Measurements from ENCODE around the gene NCR2.
"Not testable (repeated sequence)": the region's sequence is repeated elsewhere in the genome, so short reads cannot be mapped to it uniquely, and the experiment has no call there.

NCR2 gene, protein sequence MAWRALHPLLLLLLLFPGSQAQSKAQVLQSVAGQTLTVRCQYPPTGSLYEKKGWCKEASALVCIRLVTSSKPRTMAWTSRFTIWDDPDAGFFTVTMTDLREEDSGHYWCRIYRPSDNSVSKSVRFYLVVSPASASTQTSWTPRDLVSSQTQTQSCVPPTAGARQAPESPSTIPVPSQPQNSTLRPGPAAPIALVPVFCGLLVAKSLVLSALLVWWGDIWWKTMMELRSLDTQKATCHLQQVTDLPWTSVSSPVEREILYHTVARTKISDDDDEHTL

GRCh38 chr6:41335296-41335695, at the start of gene NCR2:
Gene NCR2 (plus strand): TSS chr6:41335608. CDS start chr6:41335877, 269 bp downstream.
- DNase-seq = no peak

GRCh38 chr6:41286544-41287346, 48.7 kb upstream of the NCR2 start, which contains the start of gene TREM1:
Gene TREM1 (minus strand): TSS chr6:41286682. CDS start chr6:41286655, 27 bp downstream.
- peak; percentile 91 for DNase-seq

- no peak for DNase-seq
Observed at GRCh38 chr6:41288030-41288753, 47.2 kb upstream of the NCR2 start.

DNA sequence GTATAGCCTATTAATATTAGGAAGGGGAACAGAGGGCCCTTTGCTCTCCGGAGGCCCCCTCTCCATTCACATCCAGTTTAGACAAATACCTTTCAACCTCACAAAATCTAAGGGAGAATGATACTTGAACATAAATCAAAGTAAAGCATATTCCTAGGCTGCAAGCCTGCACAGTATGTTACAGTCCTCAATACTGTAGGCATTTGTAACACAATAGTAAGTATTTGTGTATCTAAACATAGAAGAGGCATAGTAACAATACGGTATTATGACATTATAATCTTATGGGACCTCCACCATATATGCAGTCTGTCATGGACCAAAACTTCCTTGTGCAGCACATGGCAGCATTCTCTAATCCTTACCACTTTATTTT, 46.7 kb upstream of the NCR2 start:
- no peak for DNase-seq

GRCh38 chr6:41289815-41290214, 45.6 kb upstream of the NCR2 start:
- no peak for DNase-seq

DNA sequence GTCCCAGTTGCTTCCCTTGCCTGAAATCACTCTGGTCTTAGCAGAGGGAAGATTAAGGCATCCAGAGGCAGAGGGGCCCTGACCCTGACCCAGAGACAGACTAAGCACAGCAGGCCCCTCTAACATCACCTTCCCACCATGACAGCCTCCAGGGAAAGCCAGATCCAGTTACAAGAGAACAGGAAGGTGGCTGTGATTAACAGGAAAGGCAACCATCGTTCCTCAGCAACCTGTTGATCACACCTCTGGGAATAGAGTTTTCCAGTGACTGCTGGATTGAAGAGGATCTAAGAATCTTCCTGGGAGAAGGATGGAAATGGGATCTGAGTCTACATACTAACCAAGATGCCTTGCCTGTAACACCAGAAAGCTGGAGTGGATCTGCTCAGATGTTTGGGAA, 43.7 kb upstream of the NCR2 start:
- DNase-seq = no peak

DNA sequence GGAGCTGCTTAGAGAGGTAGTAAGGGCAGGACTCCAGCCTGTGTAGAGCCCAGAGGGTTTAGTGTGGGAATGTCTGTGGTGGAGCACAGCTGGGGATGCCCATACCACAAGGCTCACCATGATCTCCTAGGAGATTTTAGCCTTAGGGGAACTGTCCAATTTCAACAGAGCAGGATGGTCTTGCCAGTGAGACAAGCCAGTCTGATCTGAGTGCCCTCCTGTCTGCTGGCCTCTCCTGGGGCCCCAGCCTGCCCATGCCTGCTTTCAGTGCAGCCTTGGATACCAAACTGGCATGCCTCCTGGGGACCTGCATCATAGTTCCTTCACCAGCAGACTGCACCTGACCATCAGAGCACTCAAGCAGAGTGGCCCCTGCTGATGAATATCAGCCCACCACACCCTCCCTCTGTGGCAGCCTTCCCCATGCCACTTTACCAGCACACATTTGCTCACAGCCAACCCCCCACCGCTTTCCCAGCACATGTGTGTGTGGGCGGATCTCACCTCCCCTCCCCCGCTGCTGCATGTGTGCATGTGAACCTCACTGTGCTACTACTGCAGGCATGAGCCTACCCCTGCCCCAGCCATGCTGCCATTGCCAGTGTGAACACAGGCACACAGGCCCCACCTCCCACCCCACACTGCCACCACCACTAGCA, 41.1 kb upstream of the NCR2 start:
- DNase-seq = no peak

DNA sequence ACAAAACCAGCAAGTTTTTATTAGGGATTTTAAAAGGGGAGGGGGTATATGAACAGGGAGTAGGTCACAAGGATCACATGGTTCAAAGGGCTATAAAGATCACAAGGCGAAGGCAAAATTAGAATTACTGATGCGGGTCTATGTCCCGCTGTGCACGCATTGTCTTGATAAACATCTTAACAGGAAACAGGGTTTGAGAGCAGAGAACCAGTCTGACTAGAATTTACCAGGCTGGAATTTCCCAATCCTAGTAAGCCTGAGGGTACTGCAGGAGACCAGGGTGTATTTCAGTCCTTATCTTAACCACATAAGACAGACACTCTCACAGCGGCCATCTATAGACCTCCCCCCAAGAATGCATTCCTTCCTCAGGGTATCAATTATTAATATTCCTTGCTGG, 38.2 kb upstream of the NCR2 start:
- DNase-seq = not testable (repeated sequence)

DNA sequence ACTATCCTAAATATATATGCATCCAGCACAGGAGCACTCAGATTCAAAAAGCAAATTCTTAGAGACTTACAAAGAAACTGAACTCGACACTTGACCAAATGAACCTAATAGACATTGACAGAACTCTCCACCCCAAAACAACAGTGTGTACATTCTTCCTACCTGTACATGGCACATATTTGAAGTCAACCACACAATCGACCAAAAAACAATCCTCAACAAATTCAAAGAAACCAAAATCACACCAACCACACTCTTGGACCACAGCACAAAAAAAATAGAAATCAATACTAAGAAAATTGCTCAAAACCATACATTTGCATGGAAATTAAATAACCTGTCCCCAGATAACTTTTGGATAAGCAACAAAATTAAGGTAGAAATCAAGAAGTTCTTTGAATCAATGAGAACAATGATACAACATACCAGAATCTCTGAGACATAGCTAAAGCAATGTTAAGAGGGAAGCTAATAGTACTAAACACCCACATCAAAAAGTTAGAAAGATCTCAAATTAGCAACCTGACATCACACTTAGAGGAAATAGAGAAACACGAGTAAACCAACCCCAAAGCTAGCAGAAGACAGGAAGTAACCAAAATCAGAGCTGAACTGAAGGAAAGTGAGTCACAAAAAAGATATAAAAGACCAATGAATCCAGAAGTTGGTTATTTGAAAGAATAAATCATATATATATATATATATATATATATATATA, 36.5 kb upstream of the NCR2 start:
- no peak for DNase-seq

- peak; percentile 20 for DNase-seq
Observed at GRCh38 chr6:41302638-41303037, 32.8 kb upstream of the NCR2 start.

DNA sequence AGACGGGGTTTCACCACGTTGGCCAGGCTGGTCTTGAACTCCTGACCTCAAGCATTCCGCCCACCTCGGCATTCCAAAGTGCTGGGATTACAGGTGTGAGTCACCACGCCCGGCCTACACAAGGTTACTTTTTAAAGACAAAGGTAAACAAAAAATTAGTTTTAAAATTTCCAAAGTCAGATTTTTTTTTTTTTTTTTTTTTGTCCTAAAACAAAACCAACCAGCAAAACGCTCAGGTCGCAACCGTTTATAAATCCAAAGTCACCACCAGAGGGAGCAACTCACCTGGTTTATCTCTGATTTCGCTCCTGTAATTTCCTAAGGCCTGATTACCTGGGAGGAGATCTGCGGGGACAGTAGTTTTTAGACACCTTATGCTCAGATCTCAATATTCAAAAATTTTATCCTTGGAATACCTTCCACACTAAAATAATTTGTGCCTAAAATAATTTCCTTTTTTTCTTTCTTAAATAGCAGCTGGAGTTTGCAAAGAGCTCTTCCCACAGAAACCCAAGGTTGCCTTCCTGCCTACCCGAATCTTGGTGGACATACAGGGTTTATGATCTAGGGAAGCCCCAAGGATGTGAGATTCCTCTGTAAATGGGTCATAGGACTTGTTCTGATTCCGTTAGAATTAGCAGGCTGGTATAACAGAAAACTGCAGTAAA, 29.1 kb upstream of the NCR2 start:
- no peak for DNase-seq

- DNase-seq = no peak
Observed at GRCh38 chr6:41315203-41315602, 20.2 kb upstream of the NCR2 start.

GRCh38 chr6:41315943-41316620, 19.3 kb upstream of the NCR2 start:
- DNase-seq = no peak

- DNase-seq = no peak
Observed at GRCh38 chr6:41318261-41318653, 17.2 kb upstream of the NCR2 start.

DNA sequence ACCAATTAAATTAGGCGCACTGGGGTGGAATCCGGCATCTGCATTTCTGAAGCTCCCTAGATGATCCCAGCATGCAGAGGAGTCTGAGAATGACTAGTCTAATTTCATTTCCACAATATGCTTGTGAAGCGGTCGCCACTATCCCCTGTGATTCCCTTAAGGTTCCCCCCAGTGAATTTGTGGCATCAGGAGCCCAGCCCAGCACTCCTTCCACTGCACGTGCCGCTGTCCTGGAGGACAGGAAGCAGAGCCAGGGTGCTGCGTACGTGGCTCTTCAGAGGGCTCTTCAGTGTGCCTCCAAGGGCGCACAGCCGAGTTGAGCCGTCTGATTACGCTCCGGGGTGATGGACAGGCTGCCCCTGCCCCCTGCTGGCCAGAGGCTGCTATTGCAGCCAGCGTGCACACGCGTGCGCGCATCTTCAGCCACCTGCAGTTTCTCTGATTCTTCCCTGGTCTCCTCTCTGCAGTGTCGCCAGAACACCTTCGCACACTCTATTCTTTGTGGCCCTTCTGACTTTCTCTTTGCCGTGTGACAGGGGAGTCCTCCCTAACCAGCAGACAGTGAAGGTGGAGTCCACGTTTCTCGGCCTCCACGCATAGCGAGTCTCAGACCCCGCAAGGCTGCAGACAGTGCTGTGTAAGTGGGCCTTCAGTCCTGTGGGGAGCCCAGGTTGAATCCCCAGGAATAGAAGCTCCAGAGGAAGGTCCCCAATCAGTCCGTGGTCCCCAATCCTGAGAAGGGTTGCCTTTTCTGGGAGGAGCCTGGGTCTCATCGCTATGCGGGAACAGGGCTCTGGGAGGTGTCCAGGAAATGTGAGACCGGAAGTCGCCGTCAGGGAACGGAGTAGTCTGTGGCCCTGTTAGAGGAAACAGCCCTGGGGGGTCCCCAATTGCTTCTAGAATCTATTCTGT, 16.5 kb upstream of the NCR2 start:
- DNase-seq = peak; percentile 50

DNA sequence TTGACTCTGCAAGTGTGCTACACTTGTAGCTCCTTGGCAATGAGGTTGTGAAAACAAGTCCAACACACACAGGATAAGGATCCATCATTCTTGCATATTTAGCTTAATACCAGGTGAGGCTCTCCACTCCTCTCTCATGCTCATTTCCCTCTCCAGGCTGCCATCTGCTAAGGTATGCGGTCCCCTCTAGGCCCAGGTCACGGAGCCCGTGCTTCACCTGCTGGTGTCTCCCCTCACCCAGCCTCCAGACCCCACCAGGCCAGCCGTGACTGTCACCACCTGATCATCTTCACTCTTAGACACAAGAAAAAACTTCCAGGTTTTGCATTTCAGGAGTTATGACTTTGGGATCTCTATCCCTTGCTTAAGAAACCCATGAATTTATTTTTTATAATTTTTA, 14.2 kb upstream of the NCR2 start:
- no peak for DNase-seq

- DNase-seq = no peak
Observed at GRCh38 chr6:41325446-41326066, 9.9 kb upstream of the NCR2 start.

DNA sequence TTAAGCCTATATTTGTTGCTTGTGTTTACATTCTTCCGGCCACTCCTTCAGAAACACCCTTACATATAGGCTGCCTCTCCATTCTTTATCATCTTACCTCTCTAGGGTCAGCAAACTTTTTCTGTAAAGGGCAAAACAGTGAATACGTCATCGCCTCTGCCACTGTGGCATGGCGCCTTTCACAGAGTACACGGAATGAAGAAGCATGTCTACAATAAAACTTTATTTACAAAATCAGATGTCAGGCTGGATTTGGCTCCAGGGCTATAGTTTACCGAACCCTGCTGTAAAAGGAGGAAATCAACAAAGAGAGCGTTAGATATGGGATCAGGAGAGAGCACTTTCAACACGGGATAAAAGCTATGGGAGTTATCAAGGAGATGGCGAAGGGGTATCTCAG, 9.3 kb upstream of the NCR2 start:
- no peak for DNase-seq

GRCh38 chr6:41327177-41327576, 8.2 kb upstream of the NCR2 start:
- DNase-seq = no peak
